HG03520 (cell line): Measurements from ENCODE around the gene MMP2.
A peak's percentile ranks its signal among the peaks of the same experiment; 100 is the strongest.

ENCODE experiments used
- ATAC-seq: cut with Tn5 transposase; IDR thresholded peaks from one replicate; pipeline ENCODE4 v1.9.1; 2021; ENCODE audit warnings: mild to moderate bottlenecking, moderate library complexity; ENCODE audit not compliant: unreplicated experiment

The MMP2 gene

DNA sequence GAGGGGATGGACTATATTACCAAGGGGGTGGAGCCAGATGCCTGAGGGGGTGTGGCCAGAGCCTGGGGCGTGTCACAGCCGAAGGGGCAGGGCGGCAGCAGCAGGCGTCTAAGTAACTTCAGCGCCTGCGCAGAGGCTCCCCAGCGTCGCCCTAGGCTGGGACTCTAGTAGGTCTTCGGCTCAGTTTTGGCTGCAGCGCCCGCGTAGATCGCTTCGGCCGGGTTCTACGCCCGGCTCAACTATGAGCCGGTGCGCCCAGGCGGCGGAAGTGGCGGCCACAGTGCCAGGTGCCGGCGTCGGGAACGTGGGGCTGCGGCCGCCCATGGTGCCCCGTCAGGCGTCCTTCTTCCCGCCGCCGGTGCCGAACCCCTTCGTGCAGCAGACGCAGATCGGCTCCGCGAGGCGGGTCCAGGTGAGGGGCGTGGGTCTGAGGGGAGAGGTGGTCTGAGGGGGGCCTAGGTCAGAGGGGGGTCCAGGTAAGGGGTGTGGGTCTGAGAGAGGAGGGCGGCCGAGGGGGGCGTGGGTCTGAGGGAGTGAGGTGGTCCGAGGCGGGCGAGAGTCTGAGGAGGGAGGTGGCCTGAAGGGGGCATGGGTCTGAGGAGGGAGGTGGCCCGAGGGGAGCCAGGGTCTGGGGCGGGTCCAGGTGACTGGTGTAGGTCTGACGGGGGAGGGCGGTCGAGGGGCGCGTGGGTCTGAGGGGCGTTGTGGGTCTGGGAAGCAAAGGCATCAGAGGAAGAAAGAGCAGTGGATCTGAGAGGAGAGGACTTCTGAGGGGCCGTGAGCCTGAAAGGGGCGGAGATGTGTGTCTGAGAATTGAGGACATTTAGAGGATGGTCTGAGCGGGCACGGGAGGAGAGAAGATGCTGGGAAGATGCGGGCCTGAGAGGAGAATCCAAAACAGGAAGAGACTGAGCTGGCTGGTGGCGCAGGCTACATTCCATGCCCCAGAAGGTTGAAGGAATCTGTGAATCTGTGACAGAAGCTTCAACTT lies 30.2 kb downstream of the MMP2 start, which contains the start of gene LPCAT2:
LPCAT2 (plus strand) TSS at position 132 of the 991 bp plus-strand sequence; CDS start at position 242, 110 bp downstream.
- peak; percentile 43 for ATAC-seq

- no peak for ATAC-seq
Observed at GRCh38 chr16:55510185-55510805, 31.3 kb downstream of the MMP2 start.

- ATAC-seq, result no peak
Observed at GRCh38 chr16:55512941-55513340, 33.9 kb downstream of the MMP2 start.

GRCh38 chr16:55513616-55514015 lies 34.6 kb downstream of the MMP2 start:
- no peak for ATAC-seq

- no peak for ATAC-seq
Observed at GRCh38 chr16:55515111-55515510, 36.1 kb downstream of the MMP2 start.

- no peak for ATAC-seq
Observed at GRCh38 chr16:55521792-55522191, 42.8 kb downstream of the MMP2 start.

- no peak for ATAC-seq
Observed at GRCh38 chr16:55526441-55526840, 47.4 kb downstream of the MMP2 start.

DNA sequence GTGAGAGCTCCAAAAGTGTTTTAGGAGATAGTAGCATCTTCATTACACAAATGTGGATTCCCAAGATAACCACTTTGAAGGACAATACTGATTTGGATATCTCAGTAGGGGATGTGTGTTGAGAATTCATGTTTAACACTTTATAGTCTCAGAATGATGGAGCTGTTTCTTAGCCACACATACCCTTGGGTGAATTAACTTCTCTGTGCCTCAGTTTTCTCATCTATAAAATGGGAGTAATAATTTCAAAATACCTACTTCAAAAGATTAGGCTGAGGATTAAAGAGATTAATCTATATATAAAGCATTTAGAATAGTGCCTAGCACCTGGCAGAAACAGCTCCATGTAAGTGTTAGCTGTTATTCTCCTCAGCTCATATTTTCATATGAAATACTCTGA lies 48.9 kb downstream of the MMP2 start:
- ATAC-seq, result no peak

DNA sequence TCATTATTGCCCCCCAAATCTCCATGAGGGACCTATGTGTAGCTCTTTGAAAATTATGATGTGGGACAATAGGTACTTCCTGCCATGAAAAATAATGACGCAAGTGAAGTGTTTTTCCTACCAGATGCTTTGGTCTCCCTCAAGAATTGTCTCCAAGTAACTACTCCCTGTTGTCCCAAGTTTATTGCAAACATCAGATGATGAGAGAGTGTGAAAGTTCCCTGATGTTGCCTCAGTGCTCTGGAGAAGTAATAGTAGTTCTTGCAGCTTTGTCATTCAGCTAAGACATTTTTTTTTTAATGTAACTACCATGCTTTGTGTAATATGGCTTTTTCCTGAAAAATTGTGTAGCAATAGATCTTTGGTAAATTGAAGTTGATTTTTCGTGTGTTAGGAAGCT lies 50.0 kb downstream of the MMP2 start:
- no peak for ATAC-seq

DNA sequence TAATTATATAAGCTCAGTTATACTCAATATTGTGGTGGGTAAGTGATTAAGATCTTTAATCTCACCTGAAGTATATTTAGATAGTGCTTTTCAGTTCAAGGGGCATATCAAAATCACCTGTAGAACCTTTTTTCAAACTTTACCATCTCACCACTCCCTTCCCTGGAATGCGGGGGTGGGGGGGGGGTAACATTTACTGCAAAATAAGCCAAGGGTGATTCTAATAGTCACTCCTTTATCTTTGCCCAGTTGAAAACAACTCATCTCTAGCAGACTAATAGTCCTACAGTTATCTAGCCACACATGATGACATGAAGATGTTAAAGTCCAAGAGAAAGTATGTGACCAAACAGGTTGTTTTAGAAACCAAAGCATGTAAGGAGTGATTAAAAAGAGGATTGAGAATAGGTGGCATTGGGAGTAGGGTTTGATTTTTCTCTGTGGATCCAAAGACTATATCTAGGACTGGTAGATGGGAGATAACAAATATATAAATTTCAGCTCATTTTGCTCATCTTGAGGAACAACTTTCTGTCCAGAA lies 51.4 kb downstream of the MMP2 start:
- ATAC-seq, result no peak

DNA sequence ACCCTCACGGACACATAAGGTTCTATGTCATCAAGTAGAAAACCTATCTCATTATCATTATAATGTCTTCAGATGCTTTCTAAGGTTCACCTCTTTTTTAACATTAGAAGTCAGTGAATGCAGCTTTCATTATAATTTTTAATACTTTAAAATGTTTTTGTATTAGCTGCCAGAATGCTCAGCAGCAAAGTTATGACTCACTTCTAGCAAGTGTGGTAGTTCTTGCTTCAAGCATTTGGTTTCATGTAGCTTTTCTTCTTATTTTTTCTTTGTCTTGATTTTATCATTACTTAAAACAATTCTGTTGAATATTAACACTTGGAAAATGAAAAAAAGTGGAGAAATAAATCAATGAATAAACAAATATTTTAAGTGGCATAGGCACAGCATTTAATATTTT lies 53.2 kb downstream of the MMP2 start:
- ATAC-seq, result no peak

DNA sequence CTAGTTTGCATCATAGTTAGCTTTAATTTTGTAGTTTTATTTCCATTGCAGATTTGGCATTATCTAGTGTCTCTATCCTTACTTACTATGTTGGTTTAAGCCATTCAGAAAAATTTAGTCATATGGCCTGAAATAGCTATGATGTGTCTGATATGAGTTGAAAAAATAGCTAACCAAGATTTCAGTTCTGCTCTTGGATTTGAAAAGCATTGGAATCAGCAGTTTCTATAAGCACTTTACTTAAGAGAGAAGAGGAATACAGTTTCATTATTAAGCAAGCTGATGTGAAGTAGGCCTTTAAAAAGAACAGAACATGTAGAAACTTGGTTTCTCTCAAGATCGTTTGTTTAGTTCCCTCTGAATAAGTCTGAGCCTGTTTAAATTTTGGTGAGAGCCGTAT lies 55.8 kb downstream of the MMP2 start:
- no peak for ATAC-seq

GRCh38 chr16:55539049-55539448 lies 60.1 kb downstream of the MMP2 start:
- ATAC-seq, result no peak

DNA sequence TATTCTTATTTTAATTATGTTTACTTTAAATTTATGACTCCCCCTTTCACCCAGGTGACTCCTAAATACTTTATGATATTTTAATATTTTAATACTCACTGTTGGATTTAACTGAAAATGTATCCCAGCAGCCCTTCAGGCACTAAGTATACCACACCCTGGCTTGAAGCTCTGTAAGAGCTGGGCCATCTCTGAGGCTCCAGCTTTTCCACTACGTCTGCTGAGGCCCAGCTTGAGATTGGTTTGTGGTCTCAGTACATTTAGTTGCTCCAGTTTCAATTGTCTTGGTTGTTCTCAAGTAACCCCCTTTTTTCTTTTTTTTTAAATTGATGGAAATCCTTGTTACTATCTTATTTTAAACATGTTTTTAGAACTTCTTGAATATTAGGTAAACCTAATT lies 60.5 kb downstream of the MMP2 start:
- ATAC-seq, result no peak

GRCh38 chr16:55540221-55540620 lies 61.2 kb downstream of the MMP2 start:
- ATAC-seq, result no peak

- no peak for ATAC-seq
Observed at GRCh38 chr16:55542459-55543082, 63.6 kb downstream of the MMP2 start.

- no peak for ATAC-seq
Observed at GRCh38 chr16:55543472-55543871, 64.5 kb downstream of the MMP2 start.

DNA sequence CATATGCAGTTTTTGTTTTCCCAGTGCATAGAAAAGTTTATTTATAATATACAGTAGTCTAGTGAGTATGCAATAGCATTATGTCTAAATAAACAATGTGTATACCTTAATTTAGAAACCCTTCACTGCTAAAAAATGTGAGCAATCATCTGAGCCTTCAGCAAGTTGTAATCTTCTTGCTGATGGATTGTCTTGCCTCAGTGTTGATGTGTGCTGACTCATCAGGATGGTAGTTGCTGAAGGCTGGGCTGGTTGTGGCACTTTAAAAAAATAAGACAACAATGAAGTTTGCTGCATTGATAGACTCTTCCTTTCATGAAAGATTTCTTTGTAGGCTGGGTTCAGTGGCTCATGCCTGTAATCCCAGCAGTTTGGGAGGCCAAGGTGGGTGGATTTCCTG lies 73.6 kb downstream of the MMP2 start:
- ATAC-seq, result no peak

- ATAC-seq, result no peak
Observed at GRCh38 chr16:55555436-55555835, 76.4 kb downstream of the MMP2 start.
